GM10248 (cell line): ENCODE data around the gene PIK3CB.

Experiments
- CTCF ChIA-PET: fragments of 300-600 bp; sonication (Branson Sonifier 250); formaldehyde crosslinking; extraction: SDS; loops from one replicate; lab custom pipeline; 2021; ENCODE audit warnings: antibody characterized with exemption; lab: Yijun Ruan, JAX
- POLR2A ChIA-PET: fragments of 350-650 bp; sonication (Branson Sonifier 250); formaldehyde crosslinking; extraction: SDS; loops from one replicate; lab custom pipeline; 2020; ENCODE audit warnings: antibody characterized with exemption; lab: Yijun Ruan, JAX
- DNase-seq: peaks from one replicate; pipeline ENCODE4 v3.0.0; 2012; ENCODE audit errors: extremely low spot score
- CTCF ChIP-seq: IDR thresholded peaks from 2 replicates; pipeline ENCODE4 v1.5.1; 2012; ENCODE audit warnings: mild to moderate bottlenecking, low read depth; ENCODE audit errors: extremely low read depth, missing control alignments, control extremely low read depth

PIK3CB gene

GRCh38 chr3:138781012-138781470, 53.7 kb downstream of the PIK3CB start:
- no peak for TF ChIP-seq CTCF
- ChIA-PET CTCF (interaction anchor here (1.0 kb wide), 1 partner anchor 21 kb away, joined by 3 read pairs; no protein-coding TSS in a partner anchor), POLR2A (interaction anchor here (0.7 kb wide), 1 partner anchor 1945 kb away, joined by 3 read pairs; no protein-coding TSS in a partner anchor)
- no peak for DNase-seq

GRCh38 chr3:138778643-138779042, 56.1 kb downstream of the PIK3CB start:
- no peak for DNase-seq
- TF ChIP-seq CTCF = no peak
- ChIA-PET POLR2A (no interaction called here), CTCF (interaction anchor here (1.0 to 1.3 kb wide), 2 partner anchors 11 to 14 kb away, joined by 3 to 4 read pairs; no protein-coding TSS in a partner anchor)

DNA sequence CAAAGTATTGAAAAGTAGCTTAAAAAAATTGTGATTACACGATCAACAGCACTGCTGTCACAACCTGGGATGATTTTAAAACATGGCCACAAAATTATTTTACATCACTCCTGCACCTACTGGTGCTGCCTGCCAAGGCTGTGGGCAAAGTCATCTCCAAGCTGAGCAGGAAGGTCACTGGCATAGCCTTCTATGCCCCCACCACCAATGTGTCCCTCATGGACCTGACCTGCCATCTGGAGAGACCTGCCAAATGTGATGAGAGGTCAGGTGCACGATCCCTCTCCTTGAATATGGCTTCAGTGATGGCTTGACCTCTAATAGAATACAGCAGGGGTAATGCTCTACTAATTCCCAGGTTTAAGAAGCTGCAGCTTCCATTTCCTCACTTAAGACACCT, 57.8 kb downstream of the PIK3CB start:
- CTCF ChIA-PET = interaction anchor here (1.0 to 1.7 kb wide), 6 partner anchors 10 to 123 kb away, joined by 3 to 4 read pairs (median 3); no protein-coding TSS in a partner anchor
- TF ChIP-seq CTCF = no peak
- no peak for DNase-seq
- POLR2A ChIA-PET = no interaction called here

DNA sequence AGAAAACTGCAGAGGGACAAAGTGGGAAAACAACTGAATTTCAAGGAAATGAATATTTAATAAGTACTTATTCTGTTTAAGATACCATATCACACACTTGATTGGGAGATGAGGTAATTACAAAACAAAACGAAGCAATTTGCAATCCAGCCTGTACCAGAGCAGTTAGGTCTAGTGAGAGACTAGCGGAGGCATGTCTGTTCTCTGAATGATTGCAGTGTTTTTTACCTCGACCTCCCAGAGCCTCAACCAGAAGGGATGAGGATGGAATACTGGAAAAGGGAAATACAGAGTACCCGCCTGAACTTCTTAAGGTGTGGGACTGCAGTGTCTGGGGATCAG, 59.5 kb downstream of the PIK3CB start:
- POLR2A ChIA-PET = no interaction called here
- no peak for TF ChIP-seq CTCF
- no peak for DNase-seq
- CTCF ChIA-PET = interaction anchor here (0.9 to 1.4 kb wide), 2 partner anchors 8 to 59 kb away, joined by 3 read pairs; partner anchors contain the start of gene PIK3CB

- ChIA-PET CTCF (interaction anchor here (0.9 to 1.3 kb wide), 2 partner anchors 8 to 32 kb away, joined by 3 read pairs; no protein-coding TSS in a partner anchor), POLR2A (no interaction called here)
- no peak for DNase-seq
- no peak for TF ChIP-seq CTCF
Measured at GRCh38 chr3:138774529-138775253, 60.0 kb downstream of the PIK3CB start.

GRCh38 chr3:138771585-138771984, 63.1 kb downstream of the PIK3CB start:
- no peak for DNase-seq
- ChIA-PET POLR2A (no interaction called here), CTCF (interaction anchor here (0.7 to 1.3 kb wide), 2 partner anchors 12 to 144 kb away, joined by 3 to 5 read pairs; no protein-coding TSS in a partner anchor)
- TF ChIP-seq CTCF = no peak
